NK-92 treated with Interleukin-12 subunit alpha and Interleukin-12 subunit beta, amount 100 ng/mL, for 24 hours (cell line): Measurements from ENCODE around the gene DAPK2.
"Not testable (repeated sequence)": the region's sequence is repeated elsewhere in the genome, so short reads cannot be mapped to it uniquely, and the experiment has no call there.

ENCODE experiments used
- DNase-seq: peaks from one replicate; lab custom pipeline; 2025; lab: John Stamatoyannopoulos, UW

Gene DAPK2

GRCh38 chr15:64053674-64054073, 7.4 kb upstream of the DAPK2 start:
- DNase-seq, result not testable (repeated sequence)

- no peak for DNase-seq
Measured at GRCh38 chr15:64052925-64053491, 6.7 kb upstream of the DAPK2 start.

GRCh38 chr15:64051407-64052259, 5.3 kb upstream of the DAPK2 start:
- no peak for DNase-seq

GRCh38 chr15:64051093-64051402, 4.8 kb upstream of the DAPK2 start:
- DNase-seq, result no peak

- no peak for DNase-seq
Measured at GRCh38 chr15:64050281-64051092, 4.2 kb upstream of the DAPK2 start.

- no peak for DNase-seq
Measured at GRCh38 chr15:64048781-64049460, 2.6 kb upstream of the DAPK2 start.

GRCh38 chr15:64045774-64046420, 388 bp downstream of the DAPK2 start:
- DNase-seq, result peak; percentile 58

GRCh38 chr15:64045101-64045435, 1.2 kb downstream of the DAPK2 start:
- DNase-seq, result peak; percentile 19

GRCh38 chr15:64044300-64045100, 1.8 kb downstream of the DAPK2 start:
- no peak for DNase-seq

GRCh38 chr15:64038878-64039610, 7.2 kb downstream of the DAPK2 start:
- no peak for DNase-seq

- no peak for DNase-seq
Measured at GRCh38 chr15:64037966-64038365, 8.3 kb downstream of the DAPK2 start.

GRCh38 chr15:64037116-64037515, 9.2 kb downstream of the DAPK2 start:
- DNase-seq, result no peak

GRCh38 chr15:64035525-64035924, 10.8 kb downstream of the DAPK2 start:
- DNase-seq, result no peak

- no peak for DNase-seq
Measured at GRCh38 chr15:64034519-64034918, 11.8 kb downstream of the DAPK2 start.

GRCh38 chr15:64032329-64032728, 14.0 kb downstream of the DAPK2 start:
- no peak for DNase-seq

GRCh38 chr15:64030123-64030522, 16.2 kb downstream of the DAPK2 start:
- no peak for DNase-seq

GRCh38 chr15:64029633-64030032, 16.7 kb downstream of the DAPK2 start:
- DNase-seq, result no peak

GRCh38 chr15:64029110-64029509, 17.2 kb downstream of the DAPK2 start:
- DNase-seq, result no peak

GRCh38 chr15:64026591-64026990, 19.7 kb downstream of the DAPK2 start:
- DNase-seq, result no peak
